Measurements from ENCODE around the gene HCFC1R1. TPM values are rescaled to one million over a fixed set of nuclear protein-coding genes. Genes with fewer than 3 reads are reported as not detected.
A peak's percentile ranks its signal among the peaks of the same experiment; 100 is the strongest.

The HCFC1R1 gene
- total and polyA plus RNA-seq, 2 of the 8 experiments (the other 6 are each of a cell fraction or from before 2014, with no cell fraction given), result 72.7 to 138 TPM

DNA sequence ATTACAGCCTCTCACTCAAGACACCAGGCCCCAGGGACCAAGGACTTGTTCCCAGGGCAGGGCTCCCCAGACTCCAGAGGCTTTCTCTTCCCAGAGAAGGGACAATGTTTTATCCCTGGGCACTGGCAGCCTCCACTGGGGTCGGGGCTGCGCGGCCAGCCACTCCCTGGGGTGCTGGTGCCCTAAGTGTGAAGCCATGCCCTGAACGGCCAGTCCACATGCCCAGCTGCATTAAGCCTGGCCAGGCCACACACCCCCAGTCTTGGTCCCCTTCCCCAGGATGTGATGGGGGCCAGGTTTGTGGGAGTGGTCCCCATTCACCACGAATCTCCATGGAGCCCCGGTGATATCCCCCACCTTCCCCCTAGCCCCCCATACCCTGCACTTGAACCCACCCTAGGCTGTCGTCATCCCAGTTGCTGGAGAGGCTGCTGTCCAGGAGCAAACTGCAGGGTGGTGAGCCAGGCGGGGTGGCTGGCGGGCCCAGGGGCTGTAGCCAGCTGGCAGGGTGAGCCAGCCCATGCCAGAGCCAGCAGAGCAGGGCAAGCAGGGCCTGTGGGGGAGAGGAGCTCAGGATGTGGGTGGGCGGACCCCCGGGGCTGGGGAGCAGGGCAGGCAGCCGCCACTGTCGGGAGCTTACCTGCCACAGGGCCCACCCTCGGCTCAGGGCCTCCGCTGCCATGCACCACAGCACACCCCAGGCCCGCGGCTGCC lies 50.0 kb downstream of the HCFC1R1 start:
- H3K79me1 ChIP-seq (ENCODE audit: low read depth, low read length), result peaks cover 16% of the 10 kb centered on the region
- no peak overlapping the region for H4K91ac ChIP-seq (replicated peaks; ENCODE audit: insufficient read length, low read length)
- H4K5ac ChIP-seq (ENCODE audit: insufficient read length, low read depth, low read length), result no peak overlapping the region
- H3K9me3 ChIP-seq (ENCODE audit: insufficient read depth in 2 of 2, low read depth in 1 of 2, low read length in 1 of 2), result no peaks in the 10 kb centered on the region
- H2BK120ac ChIP-seq (replicated peaks; ENCODE audit: low read depth, low read length), result no peak overlapping the region
- peaks cover 20 to 46% (median 33%) of the 10 kb centered on the region in 4 experiments for H3K36me3 ChIP-seq (ENCODE audit: control insufficient read depth in 2 of 4, insufficient read depth in 4 of 4, low read length in 3 of 4)
- peak overlapping the region; percentile 11; the same call in 1 of the 2 replicates for H4K8ac ChIP-seq (ENCODE audit: extremely low read depth, insufficient read depth, low read length)
- H3K23me2 ChIP-seq (ENCODE audit: low read depth, low read length), result peaks cover 6% of the 10 kb centered on the region
- H2BK15ac ChIP-seq (ENCODE audit: low read length), result no peak overlapping the region
- H3K56ac ChIP-seq (replicated peaks; ENCODE audit: insufficient read length, low read depth, low read length), result no peak overlapping the region
- H3K4ac ChIP-seq (replicated peaks; ENCODE audit: insufficient read length, low read depth, low read length), result no peak overlapping the region
- peaks cover 0 to 2% of the 10 kb centered on the region in 2 experiments; a peak in 1 of 4 replicates for H3K79me2 ChIP-seq (ENCODE audit: control insufficient read depth in 1 of 2, insufficient read depth in 2 of 2, low read length in 2 of 2)
- H3K4me1 ChIP-seq (replicated peaks in 1 of 4; ENCODE audit: control insufficient read depth in 3 of 4, insufficient read depth in 4 of 4, low read length in 3 of 4), result peaks cover 0 to 14% (median 6%) of the 10 kb centered on the region in 4 experiments; a peak in 5 of 7 replicates
- H3K4me3 ChIP-seq (ENCODE audit: extremely low read depth in 1 of 4, insufficient read depth in 2 of 4, low read depth in 3 of 4, low read length in 4 of 4), result no peak overlapping the region
- H2BK5ac ChIP-seq (ENCODE audit: low read depth, low read length), result no peak overlapping the region
- H3K23ac ChIP-seq (ENCODE audit: insufficient read length), result no peak overlapping the region
- WGBS, 2 experiments (ENCODE audit: extremely low coverage in 1 of 2, insufficient coverage in 1 of 2, insufficient read length in 1 of 2, insufficient replicate concordance in 2 of 2, low coverage in 1 of 2, low lambda C conversion rate in 2 of 2, missing lambda C conversion rate in 1 of 2), result 98% methylated on average over 16 of the region's 17 CpGs; no CpG with 5 or more reads in 1 of the 2 experiments
- DNase-seq (ENCODE audit: low read depth in 1 of 2, low spot score in 2 of 2) (no peak), FAIRE-seq (no peak)
- H3K18ac ChIP-seq (ENCODE audit: extremely low read depth, low read length), result no peak overlapping the region
- peaks cover 0 to under 1% (median 0%) of the 10 kb centered on the region in 4 experiments; a peak in 2 of 7 replicates for H3K27me3 ChIP-seq (replicated peaks in 1 of 4; ENCODE audit: control insufficient read depth in 3 of 4, extremely low read depth in 1 of 4, insufficient read depth in 3 of 4, low read length in 3 of 4)
- H3K27ac ChIP-seq (ENCODE audit: low read depth, low read length), result no peak overlapping the region
- H2BK20ac ChIP-seq (ENCODE audit: low read length), result no peak overlapping the region
- H2BK12ac ChIP-seq (ENCODE audit: low read depth, low read length), result no peak overlapping the region
- H3K9ac ChIP-seq (replicated peaks in 1 of 4; ENCODE audit: extremely low read depth in 1 of 4, low read depth in 3 of 4, low read length in 3 of 4), result no peak overlapping the region
- ChIA-PET POLR2A (ENCODE audit: partially characterized antibody) (interaction anchor here (0.7 to 25.4 kb wide), 11 partner anchors 9 to 66 kb away, joined by 3 to 455 read pairs (median 4); partner anchors contain the start of genes CLDN6, HCFC1R1, KREMEN2 and PKMYT1), CTCF (ENCODE audit: partially characterized antibody) (interaction anchor here (0.9 to 2.8 kb wide), 11 partner anchors 9 to 104 kb away, joined by 3 to 15 read pairs (median 3); partner anchors contain the start of gene KREMEN2)
- no peak overlapping the region for H2AK5ac ChIP-seq (ENCODE audit: low read depth, low read length)
- H2AFZ ChIP-seq (ENCODE audit: low read length), result no peak overlapping the region
- TF ChIP-seq CTCF (IDR thresholded peaks at IDR 0.05; ENCODE audit: control extremely low read depth in 1 of 3, insufficient read depth in 1 of 3, low read depth in 1 of 3, low read length in 3 of 3), result no peak
- no peak for TF ChIP-seq TCF12 (IDR thresholded peaks at IDR 0.05; ENCODE audit: low read depth, low read length)
- peak; percentile 63; the same call in 1 of the 2 replicates for TF ChIP-seq POLR2AphosphoS5 (IDR thresholded peaks at IDR 0.05; ENCODE audit: low read depth, low read length)
- H3K14ac ChIP-seq (ENCODE audit: insufficient read length), result no peak overlapping the region
- H3K4me2 ChIP-seq (ENCODE audit: insufficient read depth in 1 of 2, low read depth in 2 of 2, low read length in 2 of 2), result no peak overlapping the region
- peaks cover 30 to 38% of the 10 kb centered on the region in 2 experiments for H4K20me1 ChIP-seq (replicated peaks in 1 of 2; ENCODE audit: control insufficient read depth in 1 of 2, insufficient read depth in 2 of 2, low read length in 2 of 2)

Data from H1 (cell line).